Measurements from ENCODE around the gene KLHDC8B.
"Not testable (repeated sequence)": the region's sequence is repeated elsewhere in the genome, so short reads cannot be mapped to it uniquely, and the experiment has no call there.

Gene KLHDC8B

GRCh38 chr3:49198161-49198560 is 26.8 kb downstream of the KLHDC8B start:
- no peak for DNase-seq

DNA sequence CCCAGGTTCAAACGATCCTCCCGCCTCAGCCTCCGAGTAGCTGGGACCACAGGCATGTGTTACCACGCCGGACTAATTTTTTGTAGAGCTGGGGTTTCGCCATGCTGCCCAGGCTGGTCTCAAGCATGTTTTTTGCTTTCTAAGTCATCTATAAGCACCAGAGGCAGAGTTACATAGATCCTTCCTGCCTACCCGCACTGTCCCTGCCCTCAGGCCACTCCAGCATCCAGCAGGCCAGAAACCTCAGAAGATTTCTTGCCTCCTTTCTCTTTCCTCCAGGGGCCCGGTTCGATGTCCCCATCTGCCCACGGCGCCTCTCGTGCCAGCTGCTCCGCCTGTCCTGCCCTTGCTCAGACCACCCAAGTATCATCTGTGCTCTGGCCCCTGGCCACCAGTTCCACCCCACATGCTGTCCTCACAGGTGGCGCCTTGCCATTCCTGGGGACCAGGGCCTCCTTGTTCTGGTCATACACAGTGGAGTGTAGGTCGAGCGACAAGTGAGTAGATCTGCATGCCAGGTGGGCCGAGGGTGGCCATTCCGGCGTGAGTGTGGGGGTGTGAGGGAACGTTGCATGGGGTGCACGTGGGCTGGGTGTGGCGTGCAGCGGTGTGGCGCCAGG is 27.3 kb downstream of the KLHDC8B start:
- no peak for DNase-seq

GRCh38 chr3:49199239-49199899 is 28.0 kb downstream of the KLHDC8B start:
- no peak for DNase-seq

DNA sequence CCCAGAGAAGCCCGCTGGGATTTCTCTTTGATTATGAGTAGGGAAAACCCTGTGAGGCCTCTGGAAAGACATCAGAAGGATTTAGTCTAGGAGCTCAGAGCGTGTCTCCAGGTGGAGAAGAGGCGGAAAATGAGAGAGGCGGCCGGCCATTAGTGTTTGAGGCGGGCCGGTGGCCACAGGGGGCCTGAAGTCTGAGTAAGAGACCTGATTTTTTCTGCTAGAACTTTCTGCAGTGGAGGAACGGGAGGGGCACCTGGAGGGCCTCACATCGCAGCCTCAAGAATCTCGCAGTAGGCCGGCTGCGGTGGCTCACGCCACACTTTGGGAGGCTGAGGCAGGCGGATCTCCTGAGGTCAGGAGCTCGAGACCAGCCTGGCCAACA is 28.5 kb downstream of the KLHDC8B start:
- no peak for DNase-seq

DNA sequence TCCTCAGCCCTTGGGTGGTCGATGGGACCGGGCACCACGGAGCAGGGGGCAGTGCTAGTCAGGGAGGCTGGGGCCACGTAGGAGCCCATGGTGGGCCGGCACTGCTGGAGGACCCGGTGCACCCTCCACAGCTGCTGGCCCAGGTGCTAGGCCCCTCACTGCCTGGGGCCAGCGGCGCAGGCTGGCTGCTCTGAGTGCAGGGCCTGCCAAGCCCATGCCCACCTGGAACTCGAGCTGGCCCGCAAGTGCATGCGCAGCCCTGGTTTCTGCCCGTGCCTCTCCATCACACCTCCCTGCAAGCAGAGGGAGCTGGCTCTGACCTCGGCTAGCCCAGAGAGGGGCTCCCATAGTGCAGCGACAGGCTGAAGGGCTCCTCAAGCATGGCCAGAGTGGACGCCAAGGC is 42.1 kb downstream of the KLHDC8B start:
- no peak for DNase-seq

DNA sequence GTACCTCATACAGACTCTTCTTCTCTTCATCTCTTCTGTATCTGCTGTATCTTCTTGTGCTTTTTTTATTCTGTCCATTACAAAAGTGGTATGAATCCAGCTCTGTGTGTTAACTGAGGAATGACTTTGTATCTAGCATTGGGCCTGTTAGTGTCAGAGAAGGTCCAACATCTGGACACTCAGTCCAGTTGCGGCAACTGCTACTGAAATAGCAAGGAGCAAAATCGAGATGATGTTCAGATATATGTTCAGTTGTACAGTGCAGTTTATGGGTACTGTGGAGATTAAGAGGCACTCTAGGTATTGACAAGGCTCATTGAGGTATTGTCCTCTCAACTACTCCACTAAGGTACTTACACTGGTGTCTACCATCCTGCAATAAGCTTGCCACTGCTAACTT is 42.6 kb downstream of the KLHDC8B start:
- DNase-seq: no peak

- DNase-seq: not testable (repeated sequence)
Measured at GRCh38 chr3:49216687-49217086, 45.3 kb downstream of the KLHDC8B start.

GRCh38 chr3:49217108-49217507 is 45.7 kb downstream of the KLHDC8B start:
- DNase-seq: not testable (repeated sequence)

GRCh38 chr3:49217688-49218470 is 46.5 kb downstream of the KLHDC8B start:
- DNase-seq: no peak

- DNase-seq: not testable (repeated sequence)
Measured at GRCh38 chr3:49218471-49218989, 47.1 kb downstream of the KLHDC8B start.

GRCh38 chr3:49219132-49219531 is 47.7 kb downstream of the KLHDC8B start:
- no peak for DNase-seq

DNA sequence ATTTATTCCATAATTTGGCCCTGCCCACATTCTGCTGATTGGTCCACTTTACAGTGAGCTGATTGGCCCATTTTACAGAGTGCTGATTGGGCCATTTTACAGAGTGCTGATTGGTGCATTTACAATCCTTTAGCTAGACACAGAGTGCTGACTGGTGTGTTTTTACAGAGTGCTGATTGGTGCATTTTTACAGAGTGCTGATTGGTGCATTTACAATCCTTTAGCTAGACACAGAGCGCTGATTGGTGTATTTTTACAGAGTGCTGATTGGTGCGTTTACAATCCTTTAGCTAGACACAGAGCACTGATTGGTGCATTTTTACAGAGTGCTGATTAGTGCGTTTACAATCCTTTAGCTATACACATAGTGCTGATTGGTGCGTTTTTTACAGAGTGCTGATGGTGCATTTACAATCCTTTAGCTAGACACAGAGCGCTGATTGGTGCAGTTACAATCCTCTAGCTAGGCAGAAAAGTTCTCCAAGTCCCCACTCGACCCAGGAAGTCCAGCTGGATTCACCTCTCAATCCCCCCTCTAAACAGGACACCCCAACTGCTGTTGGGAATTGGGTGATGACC is 49.7 kb downstream of the KLHDC8B start:
- not testable (repeated sequence) for DNase-seq

DNA sequence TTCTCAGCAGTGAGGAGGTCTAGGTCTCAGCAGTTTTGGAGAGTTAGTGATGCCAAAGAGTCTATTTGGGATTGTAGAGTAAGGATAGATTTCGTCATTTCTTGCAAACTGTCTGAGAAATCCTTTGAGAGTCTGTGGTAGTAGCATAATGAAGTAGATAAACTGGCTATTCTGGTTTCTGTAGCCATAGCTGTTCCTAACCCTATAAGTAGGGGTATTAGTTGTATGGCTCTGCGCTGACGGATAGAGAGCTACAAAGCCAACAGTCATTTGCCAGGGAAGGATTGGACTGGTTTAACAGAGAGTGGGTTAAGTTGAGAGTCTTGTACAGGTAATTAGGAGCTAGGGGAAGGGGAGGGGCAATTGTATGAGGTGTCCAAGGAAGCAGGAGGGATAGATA is 50.6 kb downstream of the KLHDC8B start:
- no peak for DNase-seq
